C4-2B (cell line): Measurements from ENCODE around the gene KIR3DL1.

Experiments used
- CTCF ChIP-seq: fragments of 450-650 bp; conservative IDR thresholded peaks from 2 replicates; pipeline ENCODE4 v1.5.1; 2017; ENCODE audit warnings: mild to moderate bottlenecking
- ZFX ChIP-seq: fragments of 450-650 bp; IDR thresholded peaks from 2 replicates; pipeline ENCODE4 v1.6.1; 2017

- no peak for TF ChIP-seq CTCF
- no peak for TF ChIP-seq ZFX
These were observed 1.6 kb downstream of the KIR3DL1 start for GRCh38 chr19:54817670-54818536.
